ENCODE results near the gene PSAT1. TPM values are rescaled to one million over a fixed set of nuclear protein-coding genes. Genes with fewer than 3 reads are reported as not detected.
A peak's percentile ranks its signal among the peaks of the same experiment; 100 is the strongest.

Gene PSAT1
- total RNA-seq, 2 donors from 2014 or later: 1.5 to 1.6 TPM

- H3K4me3 Mint-ChIP-seq: no peak overlapping the region
These were observed 18.3 kb downstream of the PSAT1 start for GRCh38 chr9:78314953-78315870.

GRCh38 chr9:78316166-78316892 is 19.4 kb downstream of the PSAT1 start:
- ATAC-seq (no peak), DNase-seq (no peak)
- no peak overlapping the region for H3K27ac Mint-ChIP-seq
- no peaks in the 10 kb centered on the region for H3K27me3 Mint-ChIP-seq
- H3K4me1 Mint-ChIP-seq: no peaks in the 10 kb centered on the region
- H3K4me3 Mint-ChIP-seq: no peak overlapping the region
- H3K9me3 ChIP-seq (ENCODE audit: control insufficient read depth, low read length, poor library complexity, severe bottlenecking): no peaks in the 10 kb centered on the region
- peaks cover 3% of the 10 kb centered on the region for H3K36me3 Mint-ChIP-seq (ENCODE audit: low read depth)

More at GRCh38 chr9:78314953-78315870, 18.3 kb downstream of the PSAT1 start:
- H3K27ac Mint-ChIP-seq: no peak overlapping the region
- H3K4me1 Mint-ChIP-seq: no peaks in the 10 kb centered on the region
- H3K27me3 Mint-ChIP-seq: no peaks in the 10 kb centered on the region
- no peaks in the 10 kb centered on the region for H3K9me3 ChIP-seq (ENCODE audit: control insufficient read depth, low read length, poor library complexity, severe bottlenecking)
- DNase-seq: no peak
- ATAC-seq: no peak
- H3K36me3 Mint-ChIP-seq (ENCODE audit: low read depth): peaks cover 3% of the 10 kb centered on the region

- H3K4me3 Mint-ChIP-seq: no peak overlapping the region
- no peaks in the 10 kb centered on the region for H3K9me3 ChIP-seq (ENCODE audit: control insufficient read depth, low read length, poor library complexity, severe bottlenecking)
- H3K27ac Mint-ChIP-seq: peak overlapping the region; percentile 2
- H3K4me1 Mint-ChIP-seq: no peaks in the 10 kb centered on the region
- DNase-seq (no peak), ATAC-seq (no peak)
- H3K36me3 Mint-ChIP-seq (ENCODE audit: low read depth): peaks cover 3% of the 10 kb centered on the region
- no peaks in the 10 kb centered on the region for H3K27me3 Mint-ChIP-seq
These were observed 22.5 kb downstream of the PSAT1 start for GRCh38 chr9:78319197-78320029.

- Mint-ChIP-seq H3K27ac (no peak overlapping the region), H3K4me1 (no peaks in the 10 kb centered on the region), H3K4me3 (no peak overlapping the region), H3K36me3 (ENCODE audit: low read depth) (peaks cover 3% of the 10 kb centered on the region), H3K27me3 (no peaks in the 10 kb centered on the region)
- H3K9me3 ChIP-seq (ENCODE audit: control insufficient read depth, low read length, poor library complexity, severe bottlenecking): no peaks in the 10 kb centered on the region
- no peak for ATAC-seq
- DNase-seq: no peak
These were observed 23.2 kb downstream of the PSAT1 start for GRCh38 chr9:78320030-78320693.

DNA sequence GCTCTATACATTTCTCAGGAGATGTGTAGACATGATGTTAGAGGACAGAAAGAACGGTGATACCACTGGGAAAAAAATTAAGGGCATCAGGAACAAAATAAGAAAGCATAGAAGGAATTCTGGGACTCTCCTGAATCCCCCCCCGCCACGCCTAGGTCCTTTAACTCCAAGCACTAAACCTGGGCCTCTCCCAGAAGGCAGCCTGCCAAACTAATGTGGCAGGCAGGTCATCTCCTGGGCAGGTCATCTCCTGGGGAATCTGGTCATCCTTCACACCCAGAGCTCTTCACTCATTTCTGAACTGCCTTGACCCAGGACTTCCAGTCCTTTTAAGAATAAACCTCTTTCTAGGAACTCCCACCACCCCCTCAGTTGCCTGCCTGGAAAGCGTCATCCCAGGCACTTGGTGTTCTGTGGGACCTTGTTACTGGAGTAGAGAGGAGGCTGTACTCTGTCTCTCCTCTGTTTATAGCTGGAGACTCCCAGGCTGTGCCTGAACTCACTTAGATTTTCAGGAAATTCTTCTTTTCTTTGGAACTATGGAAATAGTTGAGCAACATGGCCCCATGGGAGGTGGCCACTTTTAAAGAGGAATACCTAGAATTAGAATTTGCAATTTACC is 24.1 kb downstream of the PSAT1 start:
- ATAC-seq: no peak
- H3K27me3 Mint-ChIP-seq: no peaks in the 10 kb centered on the region
- H3K36me3 Mint-ChIP-seq (ENCODE audit: low read depth): peaks cover 3% of the 10 kb centered on the region

DNA sequence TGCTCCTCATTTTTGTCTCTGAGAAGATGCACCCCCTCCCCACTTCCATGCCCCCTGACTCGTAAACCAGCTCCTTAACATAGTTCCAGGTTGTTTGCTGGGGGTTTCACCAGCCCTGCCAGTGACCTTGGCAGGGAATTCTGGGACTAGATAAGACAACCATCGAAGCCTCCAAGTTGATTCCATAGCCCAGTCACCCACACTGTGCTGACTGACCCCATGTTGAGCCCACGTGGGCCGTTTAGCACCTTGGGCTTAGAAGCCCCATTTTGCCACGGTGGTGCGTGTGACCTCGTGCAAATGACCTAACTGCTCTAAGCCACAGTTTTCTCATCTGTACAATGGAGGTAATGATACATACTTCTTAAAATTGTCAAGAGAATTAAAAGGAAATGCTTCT is 24.6 kb downstream of the PSAT1 start:
- Mint-ChIP-seq H3K4me3 (no peak overlapping the region), H3K27ac (no peak overlapping the region), H3K4me1 (no peaks in the 10 kb centered on the region), H3K27me3 (no peaks in the 10 kb centered on the region), H3K36me3 (ENCODE audit: low read depth) (peaks cover 3% of the 10 kb centered on the region)
- no peak for ATAC-seq
- H3K9me3 ChIP-seq (ENCODE audit: control insufficient read depth, low read length, poor library complexity, severe bottlenecking): no peaks in the 10 kb centered on the region
- no peak for DNase-seq

More for the DNA sequence above, 24.1 kb downstream of the PSAT1 start:
- no peaks in the 10 kb centered on the region for H3K4me1 Mint-ChIP-seq
- H3K4me3 Mint-ChIP-seq: no peak overlapping the region
- DNase-seq: no peak
- no peak overlapping the region for H3K27ac Mint-ChIP-seq
- no peaks in the 10 kb centered on the region for H3K9me3 ChIP-seq (ENCODE audit: control insufficient read depth, low read length, poor library complexity, severe bottlenecking)

GRCh38 chr9:78324068-78324650 is 27.2 kb downstream of the PSAT1 start:
- Mint-ChIP-seq H3K27me3 (no peaks in the 10 kb centered on the region), H3K4me3 (peak overlapping the region; percentile 25), H3K27ac (no peak overlapping the region), H3K4me1 (no peaks in the 10 kb centered on the region), H3K36me3 (ENCODE audit: low read depth) (peaks cover 3% of the 10 kb centered on the region)
- ATAC-seq (no peak), DNase-seq (no peak)
- H3K9me3 ChIP-seq (ENCODE audit: control insufficient read depth, low read length, poor library complexity, severe bottlenecking): no peaks in the 10 kb centered on the region

- no peaks in the 10 kb centered on the region for H3K9me3 ChIP-seq (ENCODE audit: control insufficient read depth, low read length, poor library complexity, severe bottlenecking)
- Mint-ChIP-seq H3K4me1 (no peaks in the 10 kb centered on the region), H3K27me3 (no peaks in the 10 kb centered on the region), H3K4me3 (no peak overlapping the region), H3K27ac (no peak overlapping the region), H3K36me3 (ENCODE audit: low read depth) (peaks cover 3% of the 10 kb centered on the region)
- DNase-seq: no peak
- no peak for ATAC-seq
These were observed 27.8 kb downstream of the PSAT1 start for GRCh38 chr9:78324682-78325081.

DNA sequence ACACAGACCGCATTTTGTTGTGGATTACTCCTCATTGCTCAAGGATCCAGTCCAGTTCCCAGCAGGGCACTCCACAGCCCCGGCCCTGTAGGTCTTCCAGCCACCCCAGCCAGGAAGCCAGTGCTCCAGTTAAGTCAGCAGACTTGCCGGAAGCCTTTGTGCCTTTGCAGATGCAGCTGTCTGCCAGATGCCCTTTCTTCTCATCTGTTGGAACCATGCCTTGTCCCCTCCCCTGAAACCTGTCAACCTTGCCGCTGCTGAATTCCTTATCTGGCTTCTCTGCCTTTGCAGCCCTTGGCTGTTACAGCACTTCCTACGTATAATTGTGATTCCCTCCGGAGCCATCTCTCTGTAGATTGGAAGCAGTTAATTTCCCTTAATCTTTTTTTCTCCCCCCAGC is 28.4 kb downstream of the PSAT1 start:
- no peaks in the 10 kb centered on the region for H3K4me1 Mint-ChIP-seq
- no peaks in the 10 kb centered on the region for H3K27me3 Mint-ChIP-seq
- DNase-seq (no peak), ATAC-seq (no peak)
- no peaks in the 10 kb centered on the region for H3K9me3 ChIP-seq (ENCODE audit: control insufficient read depth, low read length, poor library complexity, severe bottlenecking)
- no peak overlapping the region for H3K4me3 Mint-ChIP-seq
- H3K27ac Mint-ChIP-seq: no peak overlapping the region
- H3K36me3 Mint-ChIP-seq (ENCODE audit: low read depth): no peaks in the 10 kb centered on the region

DNA sequence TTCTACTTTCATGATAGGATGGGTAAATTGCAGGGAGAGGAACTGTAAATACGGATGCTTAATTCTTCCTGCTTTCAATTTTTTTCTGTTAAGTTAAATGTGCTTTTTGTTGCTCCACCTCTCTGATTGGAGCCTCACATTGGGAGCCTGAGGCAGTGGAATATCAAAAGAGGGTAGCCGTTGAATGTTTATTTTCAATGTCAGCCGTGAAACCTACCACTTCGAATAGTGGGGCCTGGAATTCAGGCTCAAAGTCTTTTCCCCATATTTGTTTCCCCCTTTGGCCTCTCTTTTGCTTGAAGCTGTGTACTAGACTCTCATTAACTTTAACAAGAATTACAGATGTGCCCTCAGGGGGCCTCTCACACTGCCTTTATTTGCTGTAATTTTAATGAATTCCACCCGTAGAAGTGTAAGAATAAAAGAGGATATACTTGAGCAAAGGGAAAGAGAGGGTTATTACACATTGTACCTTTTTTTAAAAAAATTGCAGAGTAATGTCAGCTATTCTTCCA is 29.0 kb downstream of the PSAT1 start:
- no peak for ATAC-seq
- no peaks in the 10 kb centered on the region for H3K9me3 ChIP-seq (ENCODE audit: control insufficient read depth, low read length, poor library complexity, severe bottlenecking)
- H3K4me1 Mint-ChIP-seq: no peaks in the 10 kb centered on the region
- H3K4me3 Mint-ChIP-seq: no peak overlapping the region
- no peak overlapping the region for H3K27ac Mint-ChIP-seq
- no peaks in the 10 kb centered on the region for H3K36me3 Mint-ChIP-seq (ENCODE audit: low read depth)
- no peaks in the 10 kb centered on the region for H3K27me3 Mint-ChIP-seq
- DNase-seq: no peak

- ATAC-seq (no peak), DNase-seq (no peak)
- no peaks in the 10 kb centered on the region for H3K27me3 Mint-ChIP-seq
- H3K4me1 Mint-ChIP-seq: peaks cover 2% of the 10 kb centered on the region
- H3K9me3 ChIP-seq (ENCODE audit: control insufficient read depth, low read length, poor library complexity, severe bottlenecking): no peaks in the 10 kb centered on the region
- H3K27ac Mint-ChIP-seq: no peak overlapping the region
- H3K36me3 Mint-ChIP-seq (ENCODE audit: low read depth): no peaks in the 10 kb centered on the region
- no peak overlapping the region for H3K4me3 Mint-ChIP-seq
These were observed 29.6 kb downstream of the PSAT1 start for GRCh38 chr9:78326564-78326963.

DNA sequence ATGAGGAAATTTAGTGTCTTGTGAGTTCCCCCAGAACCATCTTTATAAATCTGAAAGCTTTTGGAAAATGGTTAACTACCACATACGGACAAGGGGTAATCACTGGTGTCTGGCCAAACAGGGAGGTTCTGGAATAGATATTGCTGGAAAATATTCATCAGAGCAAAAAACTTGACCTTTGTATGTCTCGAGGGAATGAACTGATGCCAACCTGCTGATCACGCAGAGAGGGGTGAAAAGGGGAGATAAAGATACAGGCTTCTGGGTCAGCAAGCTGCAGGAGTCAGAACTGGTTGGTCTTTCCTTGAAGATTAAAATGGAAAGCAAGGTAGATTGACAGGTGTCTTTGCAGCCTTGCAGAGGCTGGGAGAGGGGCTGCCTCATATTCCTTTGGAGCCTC is 35.5 kb downstream of the PSAT1 start:
- no peaks in the 10 kb centered on the region for H3K36me3 Mint-ChIP-seq (ENCODE audit: low read depth)
- no peak for DNase-seq
- no peak for ATAC-seq

More for the DNA sequence above, 35.5 kb downstream of the PSAT1 start:
- Mint-ChIP-seq H3K27ac (no peak overlapping the region), H3K4me3 (no peak overlapping the region), H3K4me1 (peaks cover 2% of the 10 kb centered on the region), H3K27me3 (no peaks in the 10 kb centered on the region)
- no peaks in the 10 kb centered on the region for H3K9me3 ChIP-seq (ENCODE audit: control insufficient read depth, low read length, poor library complexity, severe bottlenecking)

Data from T-helper 17 cell (primary cell).